G401.6 (cell line): ENCODE data around the gene LRRFIP1.

Source experiments
- FAIRE-seq: peaks from 2 replicates; lab custom pipeline; 2012; peaks lifted over from hg19 to GRCh38; lab: Jason Lieb, UNC

The LRRFIP1 gene

DNA sequence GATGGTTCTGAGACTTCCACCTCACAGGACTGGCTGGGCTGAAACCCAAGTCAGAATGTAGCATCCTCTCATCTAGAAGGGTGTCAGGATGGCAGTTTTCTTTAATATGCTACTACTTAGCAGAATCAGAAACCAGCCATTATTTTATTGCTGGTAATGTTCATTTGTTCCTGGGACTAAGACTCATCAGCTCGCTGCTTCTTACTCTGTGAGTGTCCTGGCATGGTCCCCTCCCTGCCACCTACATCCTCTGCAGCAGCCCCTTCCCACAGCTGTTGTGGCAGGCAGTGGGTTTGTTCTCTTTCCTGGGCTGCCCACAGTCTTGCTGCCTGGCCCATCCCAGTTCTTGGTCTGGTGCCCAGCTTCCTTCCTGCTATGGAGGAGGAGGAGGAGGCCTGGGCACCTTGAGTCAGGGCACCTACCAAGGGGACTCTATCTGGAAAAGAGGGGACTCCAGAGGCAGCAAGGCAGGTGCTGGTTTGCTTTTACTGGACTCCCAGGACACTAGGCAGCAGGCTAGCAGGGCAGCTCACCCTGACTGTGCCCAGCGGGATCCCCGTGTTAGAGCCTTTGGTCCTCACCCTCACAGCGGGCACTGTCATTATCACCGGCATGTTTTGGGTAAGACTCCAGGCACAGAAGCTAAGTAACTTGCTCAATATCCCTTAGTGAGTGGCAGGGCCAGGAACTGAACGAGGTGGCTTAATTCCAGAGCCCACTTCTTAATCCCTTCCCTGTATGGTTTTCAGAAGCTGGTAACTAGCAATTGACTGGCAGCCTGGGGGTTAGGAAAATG is 62.1 kb downstream of the LRRFIP1 start:
- no peak for FAIRE-seq

DNA sequence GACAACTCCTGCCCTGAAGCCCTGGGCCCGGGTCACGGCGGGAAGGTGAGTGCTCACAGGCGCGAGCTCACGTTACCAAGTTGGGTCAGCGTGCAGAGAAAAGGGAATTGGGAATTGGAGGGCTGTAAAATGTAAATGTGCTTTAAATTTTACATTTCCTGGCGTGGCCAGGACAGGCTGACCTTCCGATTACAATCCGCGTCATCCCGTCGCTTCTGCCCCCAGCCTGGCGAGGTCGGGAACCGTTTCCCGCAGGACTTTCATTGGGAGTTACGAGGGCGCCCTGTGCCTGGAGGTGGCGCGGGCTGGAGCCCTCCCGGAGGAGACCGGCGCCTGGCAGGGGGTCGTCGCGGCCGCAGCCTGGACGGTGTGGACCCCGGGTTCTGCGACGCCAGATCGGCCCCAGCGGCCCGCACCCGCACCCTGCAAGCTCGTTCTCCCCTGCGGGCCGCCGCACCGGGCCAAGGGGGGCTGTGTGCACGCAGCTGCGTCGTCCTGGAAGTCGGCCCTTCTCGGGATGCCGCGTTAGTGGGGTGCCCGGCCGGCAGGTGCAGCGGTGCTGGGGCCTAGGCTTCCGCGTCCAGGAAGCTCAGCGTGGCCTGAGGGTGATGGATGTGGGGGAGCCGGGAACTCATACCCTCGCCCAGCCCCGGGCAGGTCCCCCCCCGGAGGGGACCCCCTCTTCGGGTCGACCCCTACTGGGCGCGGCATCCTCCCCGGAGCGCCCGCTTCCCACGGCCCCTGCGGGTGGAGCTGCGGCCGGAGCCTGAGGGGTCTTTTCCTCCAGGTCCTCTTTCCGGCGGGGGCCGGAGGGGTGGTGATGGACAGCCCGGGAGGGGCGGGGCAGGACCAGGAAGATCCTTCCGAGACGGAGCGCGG is 63.9 kb downstream of the LRRFIP1 start:
- FAIRE-seq = no peak

DNA sequence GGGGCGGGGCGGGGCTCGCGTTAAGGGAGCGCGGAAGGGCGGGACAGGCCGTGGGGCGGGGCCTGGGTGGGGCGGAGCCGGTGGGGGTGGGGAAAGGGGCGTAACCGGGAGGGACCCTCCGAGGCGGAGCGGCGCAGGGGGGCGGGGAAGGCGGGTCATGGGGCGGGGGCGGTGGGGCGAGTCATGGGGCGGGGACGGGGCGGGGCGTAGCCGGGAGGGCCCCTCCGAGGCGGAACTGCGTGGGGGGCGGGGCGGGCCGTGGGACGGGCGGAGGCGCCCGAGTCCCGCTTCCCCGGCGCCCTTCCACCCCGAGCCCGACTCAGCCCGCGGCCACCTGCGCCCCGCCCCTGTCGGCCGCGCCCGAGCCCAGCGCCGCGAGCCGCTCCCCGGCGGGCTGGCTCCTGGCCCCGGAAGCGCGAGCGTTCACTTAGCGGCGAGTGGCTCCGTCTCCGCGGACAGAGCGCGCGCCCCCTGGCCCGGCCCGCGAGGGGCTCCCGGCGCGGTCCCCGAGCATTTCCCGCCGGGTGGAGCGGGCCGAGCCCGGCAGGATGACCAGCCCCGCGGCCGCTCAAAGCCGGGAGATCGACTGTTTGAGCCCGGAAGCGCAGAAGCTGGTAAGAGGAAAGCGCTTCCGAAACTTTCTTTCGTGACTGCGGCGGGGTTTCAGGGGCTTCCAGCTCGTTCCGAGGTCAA is 64.7 kb downstream of the LRRFIP1 start:
- no peak for FAIRE-seq

DNA sequence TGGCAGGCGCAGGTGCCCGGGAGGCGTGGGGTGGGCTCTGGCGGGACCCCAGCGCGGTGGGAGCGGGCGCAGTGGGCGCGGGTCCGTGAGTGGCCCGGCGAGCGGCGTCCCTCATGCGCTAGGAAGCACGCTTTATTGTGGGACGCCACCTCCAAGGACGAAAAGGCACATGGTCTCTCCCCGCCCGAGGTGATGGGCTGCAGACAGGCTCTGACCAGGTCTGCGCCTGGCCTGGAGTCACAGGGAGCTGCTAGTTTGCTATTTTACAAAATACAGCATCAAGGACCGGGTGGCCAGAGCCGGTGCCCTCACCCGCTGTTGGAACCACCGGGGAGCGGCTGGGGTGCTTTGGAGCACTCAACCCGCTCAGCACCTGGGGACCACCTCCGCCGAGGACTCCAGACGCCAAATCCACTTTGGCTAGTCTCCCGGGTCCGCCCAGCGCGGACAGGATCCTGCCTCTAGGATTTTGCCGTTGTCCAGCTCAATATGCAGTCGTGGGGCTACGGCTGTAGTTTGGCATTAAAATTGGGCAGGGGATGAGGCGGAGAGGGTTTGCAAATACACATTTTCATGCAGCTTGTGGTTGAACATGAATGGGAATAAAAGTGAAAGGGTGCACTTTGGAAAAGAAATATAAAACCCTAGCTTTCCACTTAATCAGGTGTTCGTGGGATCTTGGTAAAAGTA is 65.4 kb downstream of the LRRFIP1 start:
- no peak for FAIRE-seq

DNA sequence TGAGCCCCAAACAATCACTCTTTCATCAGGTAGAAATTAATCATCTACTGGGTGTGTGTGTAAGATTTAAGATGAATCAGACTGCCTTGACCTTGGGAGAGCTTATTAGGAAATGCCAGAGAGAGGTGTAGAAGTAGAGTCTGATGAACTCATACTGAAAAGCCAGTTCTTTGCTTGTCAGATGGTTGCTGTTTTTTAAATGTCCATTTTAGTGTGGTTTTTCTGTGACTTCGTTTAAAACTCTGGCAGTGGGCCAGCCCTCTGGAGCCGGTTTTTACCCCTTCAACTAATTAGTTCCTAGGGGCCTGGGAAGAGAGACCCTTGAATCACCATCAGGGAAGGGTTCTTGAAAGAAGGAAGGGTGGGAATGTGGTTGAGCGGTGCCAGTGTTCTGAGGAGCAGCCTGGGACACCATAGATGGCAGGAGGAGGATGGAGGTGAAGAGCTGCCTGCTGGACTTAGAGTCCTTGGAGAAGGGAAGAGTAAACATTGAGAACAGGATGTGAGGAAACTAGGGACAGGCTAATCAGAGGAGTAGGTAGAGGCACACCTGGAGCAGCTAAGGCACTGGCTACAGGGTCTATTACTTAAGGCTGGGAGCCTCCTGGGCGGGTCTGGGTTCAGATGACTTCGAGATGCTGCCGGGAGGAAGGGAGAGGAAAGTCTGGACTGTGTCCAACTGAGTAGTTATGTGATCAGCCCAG is 66.1 kb downstream of the LRRFIP1 start:
- FAIRE-seq = no peak

DNA sequence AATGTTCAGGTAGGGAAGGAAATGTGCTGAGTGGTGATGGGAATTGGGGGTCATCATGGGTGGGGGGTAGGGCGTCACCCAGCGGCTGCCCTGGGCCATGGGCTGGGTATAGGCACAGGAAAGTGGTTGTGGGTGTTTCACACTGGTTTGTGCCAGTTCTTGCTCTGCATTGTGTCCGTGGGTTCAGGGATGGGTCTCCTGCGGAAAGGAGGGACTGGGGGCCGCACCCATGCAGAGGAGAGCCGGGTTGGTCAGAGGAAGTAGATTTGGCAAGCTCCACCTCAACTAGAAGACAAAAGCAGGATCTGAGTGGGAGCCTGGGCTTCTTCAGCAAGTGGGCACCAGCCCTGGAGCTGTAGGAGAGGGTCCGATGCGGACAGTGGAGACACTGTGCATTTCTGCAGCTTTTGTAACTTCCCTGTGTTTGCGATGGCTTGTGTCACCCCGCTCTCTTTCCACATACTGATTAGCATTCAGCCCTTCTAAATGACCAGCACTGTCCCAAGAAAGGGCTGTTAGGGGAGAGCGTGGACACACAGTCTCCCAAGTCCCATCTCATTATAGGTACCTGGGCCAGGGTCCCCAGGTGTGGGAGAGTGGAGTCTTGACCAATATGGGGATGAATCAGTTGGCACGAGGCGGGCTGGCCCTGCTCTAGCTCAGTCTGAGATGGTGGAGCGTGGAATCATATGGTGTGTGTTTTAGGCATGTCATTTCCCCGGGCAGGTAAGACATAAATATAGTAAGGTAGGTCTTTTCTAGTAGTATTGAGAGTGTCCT is 67.2 kb downstream of the LRRFIP1 start:
- FAIRE-seq = no peak

DNA sequence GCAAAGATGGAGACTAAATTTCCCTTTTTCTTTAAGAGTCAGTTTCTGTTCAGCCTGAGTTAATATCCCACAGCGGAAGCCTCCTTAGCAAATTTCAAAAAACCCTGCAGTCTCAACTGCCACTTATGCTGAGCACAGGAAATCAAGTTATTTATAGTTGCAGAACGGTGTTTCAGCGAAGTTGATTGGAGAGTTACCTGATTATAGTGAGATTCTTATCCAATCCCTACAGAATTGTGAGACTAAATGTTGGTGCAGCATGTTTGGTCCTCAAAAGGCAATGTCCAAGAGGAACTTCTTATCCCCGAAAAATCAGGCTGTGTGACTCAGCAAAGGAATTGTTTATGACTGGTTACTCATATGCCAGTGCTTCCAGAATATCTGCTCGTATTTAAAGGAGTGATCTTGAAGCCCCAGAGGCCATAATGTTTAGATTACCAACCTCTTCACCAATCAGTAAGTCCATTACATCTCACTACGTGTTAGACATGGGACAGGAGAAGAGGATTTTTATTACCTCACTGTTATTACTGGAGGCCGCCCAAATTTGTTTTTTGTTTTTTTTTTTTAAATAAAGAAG is 67.9 kb downstream of the LRRFIP1 start:
- FAIRE-seq = no peak

DNA sequence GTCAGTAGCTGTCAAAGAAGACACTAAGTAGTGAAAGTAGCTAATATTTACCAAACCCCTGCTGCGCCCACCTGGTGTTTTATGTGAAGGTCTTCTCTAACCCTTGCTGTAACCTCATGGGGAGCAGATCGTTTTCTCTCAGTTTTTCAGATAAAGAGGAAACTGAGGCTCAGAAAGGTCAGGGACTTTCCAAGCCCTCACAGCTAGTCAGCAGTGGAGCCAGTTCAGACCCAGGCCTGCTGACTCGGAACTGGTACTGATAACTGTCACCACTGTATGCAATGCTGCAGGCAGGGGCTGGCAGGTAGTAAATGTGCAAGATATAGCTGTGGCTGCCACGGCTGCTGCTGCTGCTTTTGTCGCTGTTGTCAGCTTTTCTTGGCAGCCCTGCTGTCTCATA is 69.1 kb downstream of the LRRFIP1 start:
- FAIRE-seq = no peak

DNA sequence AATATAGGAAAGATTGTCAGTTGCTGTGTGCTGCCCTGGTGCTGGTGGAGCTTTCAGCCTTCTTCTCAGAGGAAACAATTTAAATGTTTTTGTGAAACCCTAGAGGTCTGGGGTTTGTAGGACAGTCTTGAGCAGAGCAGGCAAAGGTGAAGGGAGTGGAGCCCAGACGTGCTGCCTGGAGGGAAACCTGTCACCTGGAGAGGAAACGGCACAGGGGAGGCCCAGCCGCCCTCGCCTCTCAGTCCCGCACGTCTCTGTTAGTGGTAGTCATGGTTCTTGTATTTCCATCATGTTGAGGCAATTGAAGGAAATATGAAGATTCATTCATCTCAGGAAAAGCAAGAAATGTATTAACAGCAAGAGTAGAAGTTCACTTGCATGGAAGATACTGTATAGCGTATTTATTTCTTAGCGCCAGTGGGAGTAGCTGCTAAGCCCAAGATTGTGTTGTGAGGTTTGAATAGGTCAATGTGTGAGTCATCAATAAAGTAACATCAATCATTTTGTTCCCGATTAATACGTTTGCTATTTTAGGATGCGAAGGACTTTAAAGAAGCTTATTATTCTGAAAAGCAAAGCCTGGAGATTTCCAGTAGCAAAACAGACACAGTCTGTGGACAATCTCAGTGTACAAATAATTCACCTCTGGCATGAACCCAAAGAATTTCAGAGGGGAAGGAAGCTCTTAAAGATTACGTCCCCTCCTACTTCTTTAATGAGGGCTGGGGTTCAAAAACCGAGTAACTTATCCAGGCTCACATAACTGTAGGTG is 70.4 kb downstream of the LRRFIP1 start:
- FAIRE-seq = no peak

DNA sequence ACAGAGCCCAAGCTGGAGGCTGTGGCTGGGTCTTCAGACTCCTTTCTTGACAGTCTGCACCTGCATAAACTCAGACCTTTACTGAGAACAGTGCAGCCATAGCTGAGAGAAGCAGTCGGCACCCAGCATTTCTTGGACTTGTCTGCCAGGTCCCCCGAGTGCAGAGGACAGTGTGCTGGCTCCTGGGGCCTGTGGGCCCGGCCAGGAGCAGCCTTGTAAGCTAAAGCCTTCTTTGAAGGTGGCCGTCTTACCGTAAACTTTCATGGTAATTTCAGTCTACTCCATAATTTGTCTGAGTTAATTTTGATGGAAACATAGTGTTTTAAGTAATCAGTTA is 70.9 kb downstream of the LRRFIP1 start:
- no peak for FAIRE-seq

DNA sequence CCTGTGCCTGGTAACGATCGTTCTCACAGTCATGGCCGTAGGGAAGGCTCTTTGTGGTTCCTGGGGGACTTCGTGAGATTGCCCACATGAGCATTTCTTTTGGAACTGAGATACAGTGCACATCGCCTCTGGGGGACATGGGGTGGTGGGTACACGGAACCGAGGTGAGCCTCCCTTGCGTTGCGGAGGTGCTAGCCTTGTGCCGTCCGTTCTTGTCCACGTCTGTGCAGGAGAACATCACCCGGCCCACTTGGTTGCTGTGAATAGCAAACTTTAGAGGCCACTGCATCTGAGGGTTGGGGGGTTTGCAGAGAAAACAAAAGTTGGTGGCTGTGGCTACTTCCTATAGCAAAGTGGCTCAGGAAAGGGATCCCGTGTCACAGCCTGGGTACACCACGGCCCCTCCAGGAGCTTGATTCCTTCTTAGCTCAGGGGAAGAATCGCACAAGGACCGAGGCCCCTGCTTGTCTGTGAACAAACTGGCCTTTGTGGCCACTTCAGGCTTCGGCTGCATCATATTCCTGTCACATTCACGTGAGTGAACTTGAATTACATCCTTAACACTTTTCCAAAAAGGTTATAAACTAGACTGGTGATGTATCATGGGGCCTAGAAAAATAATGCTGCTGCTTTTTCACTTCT is 72.6 kb downstream of the LRRFIP1 start:
- FAIRE-seq = no peak

DNA sequence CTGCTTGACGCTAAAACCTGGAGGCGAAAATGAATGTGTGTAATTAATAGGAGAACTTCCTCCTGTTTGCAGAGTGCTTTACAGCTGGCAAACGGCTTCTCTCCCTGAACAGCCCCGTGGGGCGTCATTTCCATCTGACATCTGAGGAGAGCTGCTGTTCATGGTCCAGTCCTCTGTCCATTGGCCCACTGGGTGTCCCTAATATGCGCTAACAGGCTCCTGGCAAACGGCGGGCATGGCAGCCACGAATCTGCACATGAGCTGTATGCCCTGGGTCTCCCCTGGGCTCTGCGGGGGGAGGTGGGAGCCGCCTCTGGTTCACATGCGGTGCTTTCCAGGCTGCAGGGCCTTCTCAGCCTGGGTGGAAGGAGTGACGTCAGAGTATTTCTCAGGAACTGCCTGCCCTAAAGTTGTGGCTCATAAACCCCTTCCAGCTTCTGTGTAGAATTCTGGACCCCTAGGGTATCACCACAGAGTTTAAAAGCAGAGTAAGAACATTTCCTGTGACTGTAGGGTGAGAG is 73.2 kb downstream of the LRRFIP1 start:
- no peak for FAIRE-seq

DNA sequence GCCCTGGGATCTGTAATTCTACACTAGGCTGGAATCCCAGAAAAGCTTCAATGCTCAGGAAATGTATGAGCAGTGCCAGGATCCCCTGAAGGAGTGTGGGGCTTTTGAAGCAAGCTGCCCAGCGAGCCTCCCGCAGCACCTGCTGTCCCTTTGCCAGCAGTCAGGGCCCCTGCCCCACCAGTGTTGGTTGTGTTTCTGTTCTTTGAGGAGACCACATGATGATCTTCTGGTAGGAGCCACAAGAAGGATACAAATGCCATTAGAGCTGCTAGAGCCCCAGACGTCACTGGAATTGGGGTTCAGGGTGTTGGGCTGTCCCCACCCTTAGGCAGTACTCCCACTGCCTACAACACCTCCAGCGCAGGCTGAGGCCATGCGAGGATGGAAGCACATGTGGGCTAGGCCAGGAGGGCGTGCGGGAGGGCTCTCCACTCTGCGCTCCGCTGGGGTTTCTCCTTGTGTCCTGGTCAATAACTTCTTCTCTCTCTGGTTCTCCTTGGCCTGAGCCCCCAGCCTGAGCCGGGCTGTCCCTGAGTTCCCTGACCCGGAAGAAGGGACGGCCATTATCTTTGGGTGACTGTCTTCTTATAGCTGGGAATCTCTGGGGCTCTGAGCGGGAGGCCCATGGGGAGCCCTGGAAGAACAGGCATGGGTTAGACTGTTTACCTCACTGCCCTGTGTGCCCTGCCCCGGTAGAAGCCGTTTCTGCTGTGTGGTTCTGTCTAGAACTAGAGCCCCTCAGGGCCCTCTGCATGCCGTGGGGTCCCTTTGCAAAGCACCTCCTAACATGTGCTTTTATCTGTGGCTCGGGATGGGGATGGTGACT is 73.9 kb downstream of the LRRFIP1 start:
- FAIRE-seq = no peak

DNA sequence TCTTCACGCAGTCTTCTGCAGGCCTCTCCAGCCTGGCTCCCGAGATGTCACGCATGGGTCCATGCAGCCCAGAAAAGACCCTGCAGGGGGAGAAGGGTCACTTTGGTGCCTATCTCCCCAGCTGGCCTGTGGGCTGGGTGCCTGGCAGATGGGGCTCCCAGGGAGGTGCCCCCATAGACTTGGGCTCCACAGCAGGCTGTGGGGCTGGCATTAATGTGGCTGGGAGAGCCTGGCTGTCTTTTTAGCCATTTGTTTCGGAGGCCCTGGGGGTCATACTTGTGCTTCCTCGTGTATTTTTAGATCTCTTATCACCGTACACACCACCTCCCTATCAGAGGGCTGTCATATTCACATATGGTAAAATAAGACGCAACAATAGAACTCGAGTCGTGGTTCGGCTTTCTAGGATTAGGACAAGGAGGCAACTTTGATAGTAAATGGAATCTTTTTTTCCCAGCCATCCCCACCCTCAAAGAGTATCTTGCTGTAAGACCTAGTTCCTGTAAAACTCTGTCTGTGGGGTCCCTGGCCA is 74.5 kb downstream of the LRRFIP1 start:
- FAIRE-seq = no peak

DNA sequence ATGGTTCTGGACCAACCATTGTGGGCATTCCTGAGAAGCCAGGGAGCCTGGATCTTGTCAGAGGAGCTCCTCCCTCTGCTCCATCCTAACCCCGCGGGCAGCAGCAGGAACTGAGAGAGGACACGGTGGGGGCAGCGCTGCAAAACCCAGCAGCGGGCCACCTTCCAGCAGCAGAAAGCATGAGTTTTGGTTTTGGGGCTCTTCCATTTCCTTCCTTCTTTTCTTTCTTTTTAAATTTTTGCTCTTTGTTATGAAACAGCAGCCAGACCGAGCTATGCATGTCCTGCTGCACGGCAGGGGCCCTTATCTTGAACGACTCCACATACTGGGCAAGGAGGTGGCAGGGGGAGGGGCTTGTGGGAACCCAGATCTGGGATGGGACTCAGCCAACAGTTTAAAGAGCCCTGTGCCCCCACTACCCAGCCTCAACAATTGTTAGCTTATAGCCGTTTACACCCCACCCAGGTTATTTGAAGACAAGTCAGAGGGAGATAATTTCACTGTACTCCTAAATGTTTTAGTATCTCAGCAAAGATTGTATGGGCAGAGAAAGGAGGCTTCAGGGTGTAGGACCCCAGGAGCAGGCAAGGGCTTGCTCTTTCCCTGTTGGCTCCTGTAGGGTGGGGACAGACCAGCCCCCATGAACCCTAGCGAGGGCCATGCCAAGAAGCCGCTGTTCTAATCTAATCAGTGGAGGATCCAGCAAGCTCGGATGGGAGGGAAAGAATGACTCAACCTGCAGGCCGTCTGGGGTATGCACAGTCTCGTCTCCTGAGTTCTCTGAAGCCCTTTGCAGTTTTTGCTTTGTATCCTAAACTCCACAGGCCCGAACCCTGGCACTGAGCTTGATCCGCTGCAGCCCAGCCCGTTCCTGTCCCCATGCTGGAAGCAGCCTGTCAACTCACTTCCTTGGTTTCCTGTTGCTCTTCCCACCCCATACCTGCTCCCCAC is 75.3 kb downstream of the LRRFIP1 start:
- FAIRE-seq = no peak

DNA sequence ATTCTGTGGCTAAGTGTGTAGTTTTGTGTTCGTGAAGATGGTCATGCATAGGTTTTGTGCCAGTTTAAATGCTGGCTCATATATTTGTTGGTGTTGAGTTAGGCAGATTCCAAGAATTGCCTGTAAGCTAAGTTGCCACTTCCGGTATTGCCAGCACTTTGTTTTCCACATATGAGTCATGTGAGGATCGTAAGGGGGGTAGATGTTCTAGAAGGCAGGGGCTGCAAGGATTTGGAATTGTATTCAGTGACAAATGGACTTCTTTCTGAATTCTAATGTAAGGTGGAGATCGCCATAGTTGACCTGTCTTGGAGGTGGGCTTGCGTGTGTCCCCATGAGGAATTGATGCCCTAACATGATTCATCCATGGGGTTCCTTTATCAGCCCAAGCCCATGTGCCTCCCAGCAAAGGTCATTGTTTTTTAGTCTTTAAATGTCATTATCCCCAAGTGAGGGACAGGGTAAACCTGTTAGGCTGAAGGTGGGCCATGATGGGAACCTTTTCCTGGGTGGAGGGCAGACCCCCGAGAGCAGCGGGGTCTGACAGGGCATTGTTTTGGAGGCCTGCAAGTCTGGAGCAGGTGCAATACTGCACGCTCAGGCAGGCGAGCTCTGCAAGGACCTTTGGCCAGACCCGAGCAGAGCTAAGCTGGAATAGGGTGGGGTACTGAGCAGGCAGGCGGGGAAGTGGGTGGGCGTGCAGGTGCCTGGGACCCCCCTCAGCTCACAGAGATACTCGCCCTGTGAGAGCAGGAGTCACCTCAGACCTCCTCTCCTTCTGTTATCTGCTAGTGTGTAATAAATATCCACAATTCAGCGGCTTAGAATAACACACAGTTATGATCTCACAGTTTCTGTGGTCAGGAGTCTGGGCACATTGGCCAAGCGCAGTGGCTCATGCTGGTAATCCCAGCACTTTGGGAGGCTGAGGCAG is 77.4 kb downstream of the LRRFIP1 start:
- FAIRE-seq = no peak
